GM12878 (cell line): ENCODE results near the gene TRAF3IP3. TPM values are rescaled to one million over a fixed set of nuclear protein-coding genes. Genes with fewer than 3 reads are reported as not detected.

ENCODE experiments used
- ATAC-seq: fragments of 200-7000 bp; cut with Tn5 transposase; 3 replicates; pipeline ENCODE4 v1.9.1; 2020; ENCODE audit warnings: mild to moderate bottlenecking, moderate library complexity
- BruUV-seq: library from RNA; stranded (reverse); fragments of 400-500 nt; replicated peaks from 2 replicates; lab custom pipeline; 2021; lab: Mats Ljungman, UMichigan
- CTCF ChIA-PET: fragments of 300-600 bp; sonication (Branson Sonifier 250); formaldehyde crosslinking; extraction: SDS; loops from one replicate; lab custom pipeline; 2021; ENCODE audit warnings: inconsistent platforms; lab: Yijun Ruan, JAX
- POLR2A ChIA-PET: fragments of 350-600 bp; formaldehyde crosslinking; extraction: SDS; loops from one replicate; lab custom pipeline; 2021; ENCODE audit warnings: inconsistent platforms; lab: Charles Lee
- RAD21 ChIA-PET: fragments of 300-600 bp; sonication (Branson Sonifier 250); formaldehyde crosslinking; loops from one replicate; lab custom pipeline; 2023; ENCODE audit warnings: antibody characterized with exemption; ENCODE audit not compliant: unreplicated experiment; lab: Charles Lee
- SMC1A ChIA-PET: fragments of 300-600 bp; sonication (Branson Sonifier 250); formaldehyde crosslinking; loops from one replicate; lab custom pipeline; 2023; ENCODE audit not compliant: unreplicated experiment, uncharacterized antibody; lab: Charles Lee
- DNase-seq: peaks from one replicate; pipeline ENCODE4 v3.0.0-alpha.2; 2011; ENCODE audit warnings: low read depth, low spot score
- FAIRE-seq: peaks from 3 replicates; lab custom pipeline; 2011; peaks lifted over from hg19 to GRCh38; lab: Jason Lieb, UNC
- H2AFZ ChIP-seq: 2 replicates; pipeline ENCODE4 v1.6.0; 2011; ENCODE audit warnings: low read depth, low read length, control low read depth; ENCODE audit not compliant: control insufficient read depth
- H3K27ac ChIP-seq: 2 replicates; pipeline ENCODE4 v1.5.1; 2011; ENCODE audit warnings: control low read depth; ENCODE audit not compliant: control insufficient read depth, insufficient read depth
- H3K27me3 ChIP-seq, 2 experiments: replicated peaks in 1 of 2; 2 replicates each; pipeline versions ENCODE4 v1.6.0 to v1.6.1; 2011; ENCODE audit warnings: low read length in 1 of 2; ENCODE audit not compliant: control insufficient read depth in 2 of 2, insufficient read depth in 2 of 2
- H3K36me3 ChIP-seq, 2 experiments: 2 replicates each; pipeline ENCODE4 v1.5.1; 2011; ENCODE audit warnings: low read length in 1 of 2; ENCODE audit not compliant: control insufficient read depth in 2 of 2, insufficient read depth in 2 of 2
- H3K4me1 ChIP-seq: 2 replicates; pipeline ENCODE4 v1.6.1; 2011; ENCODE audit warnings: mild to moderate bottlenecking, low read length, moderate library complexity, mixed read lengths; ENCODE audit not compliant: control insufficient read depth, insufficient read depth
- H3K4me2 ChIP-seq: 2 replicates; pipeline ENCODE4 v1.6.0; 2011; ENCODE audit warnings: control low read depth; ENCODE audit not compliant: control insufficient read depth, insufficient read depth
- H3K4me3 ChIP-seq: fragments of 200-600 bp; sonication (generic); 2 replicates; pipeline ENCODE4 v1.5.1; 2016
- H3K79me2 ChIP-seq: 2 replicates; pipeline ENCODE4 v1.6.0; 2011; ENCODE audit warnings: low read length; ENCODE audit not compliant: control insufficient read depth, insufficient read depth
- H3K9ac ChIP-seq: 2 replicates; pipeline ENCODE4 v1.8.0; 2011; ENCODE audit warnings: low read length, control low read depth, mixed read lengths; ENCODE audit not compliant: control insufficient read depth, insufficient read depth
- H3K9me3 ChIP-seq: replicated peaks from 3 replicates; pipeline ENCODE4 v1.5.1; 2011; ENCODE audit warnings: mild to moderate bottlenecking, low read length; ENCODE audit not compliant: control insufficient read depth, insufficient read depth
- H4K20me1 ChIP-seq: 2 replicates; pipeline ENCODE4 v1.6.0; 2011; ENCODE audit not compliant: control insufficient read depth, insufficient read depth
- CHD2 ChIP-seq: IDR thresholded peaks from 2 replicates; pipeline ENCODE4 v1.6.1; 2011; ENCODE audit warnings: low read depth, low read length, improper control_type of control experiment, borderline replicate concordance
- CREM ChIP-seq: IDR thresholded peaks from 2 replicates; pipeline ENCODE4 v1.6.1; 2014; ENCODE audit warnings: antibody characterized with exemption, low read depth
- FOXK2 ChIP-seq: fragments of 450-650 bp; IDR thresholded peaks from 2 replicates; pipeline ENCODE4 v1.6.1; 2017; ENCODE audit warnings: mild to moderate bottlenecking, moderate library complexity
- HDAC2 ChIP-seq: fragments of 200-600 bp; sonication (generic); IDR thresholded peaks from 2 replicates; pipeline ENCODE4 v1.6.1; 2017
- MTA3 ChIP-seq: IDR thresholded peaks from 2 replicates; pipeline ENCODE4 v1.6.1; 2012; ENCODE audit warnings: low read length, inconsistent platforms, borderline replicate concordance
- MXI1 ChIP-seq: fragments of 150-350 bp; IDR thresholded peaks from 2 replicates; pipeline ENCODE4 v1.6.1; 2011; ENCODE audit warnings: low read depth, mild to moderate bottlenecking, inconsistent platforms, low read length, improper control_type of control experiment
- NFYB ChIP-seq: IDR thresholded peaks from 2 replicates; pipeline ENCODE4 v1.6.1; 2011; ENCODE audit warnings: low read depth, mild to moderate bottlenecking, low read length, improper control_type of control experiment, moderate library complexity; ENCODE audit not compliant: insufficient read depth
- RBBP5 ChIP-seq: fragments of 200-600 bp; sonication (generic); conservative IDR thresholded peaks from 2 replicates; pipeline ENCODE4 v1.6.1; 2016
- SIN3A ChIP-seq: IDR thresholded peaks from 2 replicates; pipeline ENCODE4 v1.6.1; 2012; ENCODE audit warnings: low read depth, low read length, improper control_type of control experiment
- WGBS: methylation state at CpG from one replicate; pipeline ENCODE4 v1.1.6; 2016; ENCODE audit warnings: low lambda C conversion rate; ENCODE audit not compliant: insufficient replicate concordance, insufficient coverage; ENCODE audit errors: missing lambda C conversion rate; 5-methylcytosine and 5-hydroxymethylcytosine counted together
- in situ Hi-C: fragments of 300-500 bp; cut with MboI; formaldehyde crosslinking; loops from 9 replicates; pipeline ENCODE4 v1.14.3; 2018; ENCODE audit warnings: mixed read lengths
- intact Hi-C: fragments of 100-400 bp; cut with micrococcal nuclease; formaldehyde crosslinking; loops from one replicate; pipeline ENCODE4 v1.14.2; 2022; ENCODE audit not compliant: unreplicated experiment
- polyA plus RNA-seq, 11 experiments: library from polyadenylated mRNA; depleted of rRNA in 4 of 11; unstranded in 6 of 11; stranded (reverse) in 5 of 11; fragments of >200 nt; fragmentation: Nextera tagmentation in 4 of 11; fragmentation: Illumina TruSeq in 1 of 11; extraction: Ambion mirVana in 4 of 11; extraction: Trizol in 1 of 11; gene quantifications; 1 replicate in 1 of 11; 2 replicates in 10 of 11; pipeline versions ENCODE4 v1.2.1 to v1.2.3, GENCODE V29; 2011 to 2016; ENCODE audit warnings: inconsistent platforms in 2 of 11, missing spikeins in 2 of 11, low read depth in 1 of 11
- total RNA-seq, 4 experiments: library from RNA; depleted of rRNA in 3 of 4; stranded (reverse); fragments of >200 nt in 3 of 4; fragmentation: Illumina TruSeq in 1 of 4; extraction: Trizol in 1 of 4; gene quantifications; 2 replicates each; pipeline versions ENCODE4 v1.2.1 to v1.2.3, GENCODE V29; 2013 to 2021
- TF ChIP-seq, protein P1 (sequence below): fragments of 450-650 bp; formaldehyde crosslinking; IDR thresholded peaks from 2 replicates; pipeline ENCODE4 v1.5.0; 2022; ENCODE audit warnings: mild to moderate bottlenecking, missing genetic modification characterization
- TF ChIP-seq, protein P2 (sequence below): fragments of 450-650 bp; IDR thresholded peaks from 2 replicates; pipeline ENCODE4 v1.6.1; 2014; ENCODE audit warnings: mild to moderate bottlenecking
- TF ChIP-seq, protein P3 (sequence below): fragments of 450-650 bp; IDR thresholded peaks from 2 replicates; pipeline ENCODE4 v1.6.1; 2017; ENCODE audit warnings: borderline replicate concordance
- TF ChIP-seq, protein P4 (sequence below): IDR thresholded peaks from 2 replicates; pipeline ENCODE4 v1.6.1; 2012; ENCODE audit warnings: mild to moderate bottlenecking, low read depth, low read length

The TRAF3IP3 gene
- total and polyA plus RNA-seq, 10 of the 15 experiments (the other 5 are each of a cell fraction or from before 2014, with no cell fraction given), result 61.6 to 121 (median 96.5) TPM

DNA sequence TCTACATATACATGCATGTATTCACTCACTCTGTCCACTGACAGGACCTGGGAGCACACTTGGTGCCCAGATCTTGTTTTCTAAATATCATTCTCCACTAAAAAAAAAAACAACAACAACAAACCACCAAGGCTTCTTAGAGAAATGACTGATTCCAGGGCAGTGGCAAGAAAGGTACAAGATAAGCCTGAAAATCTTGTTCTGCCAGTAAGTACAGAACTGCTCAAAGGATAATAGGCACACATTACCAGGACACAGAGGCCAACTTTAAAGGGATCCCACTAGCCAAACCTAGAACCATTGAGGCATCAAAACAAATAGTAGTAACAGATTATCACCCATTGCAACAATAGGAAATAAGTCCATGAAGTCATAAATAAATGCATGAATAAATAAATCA lies 40.5 kb upstream of the TRAF3IP3 start (continued):
- TF ChIP-seq, protein P1, sequence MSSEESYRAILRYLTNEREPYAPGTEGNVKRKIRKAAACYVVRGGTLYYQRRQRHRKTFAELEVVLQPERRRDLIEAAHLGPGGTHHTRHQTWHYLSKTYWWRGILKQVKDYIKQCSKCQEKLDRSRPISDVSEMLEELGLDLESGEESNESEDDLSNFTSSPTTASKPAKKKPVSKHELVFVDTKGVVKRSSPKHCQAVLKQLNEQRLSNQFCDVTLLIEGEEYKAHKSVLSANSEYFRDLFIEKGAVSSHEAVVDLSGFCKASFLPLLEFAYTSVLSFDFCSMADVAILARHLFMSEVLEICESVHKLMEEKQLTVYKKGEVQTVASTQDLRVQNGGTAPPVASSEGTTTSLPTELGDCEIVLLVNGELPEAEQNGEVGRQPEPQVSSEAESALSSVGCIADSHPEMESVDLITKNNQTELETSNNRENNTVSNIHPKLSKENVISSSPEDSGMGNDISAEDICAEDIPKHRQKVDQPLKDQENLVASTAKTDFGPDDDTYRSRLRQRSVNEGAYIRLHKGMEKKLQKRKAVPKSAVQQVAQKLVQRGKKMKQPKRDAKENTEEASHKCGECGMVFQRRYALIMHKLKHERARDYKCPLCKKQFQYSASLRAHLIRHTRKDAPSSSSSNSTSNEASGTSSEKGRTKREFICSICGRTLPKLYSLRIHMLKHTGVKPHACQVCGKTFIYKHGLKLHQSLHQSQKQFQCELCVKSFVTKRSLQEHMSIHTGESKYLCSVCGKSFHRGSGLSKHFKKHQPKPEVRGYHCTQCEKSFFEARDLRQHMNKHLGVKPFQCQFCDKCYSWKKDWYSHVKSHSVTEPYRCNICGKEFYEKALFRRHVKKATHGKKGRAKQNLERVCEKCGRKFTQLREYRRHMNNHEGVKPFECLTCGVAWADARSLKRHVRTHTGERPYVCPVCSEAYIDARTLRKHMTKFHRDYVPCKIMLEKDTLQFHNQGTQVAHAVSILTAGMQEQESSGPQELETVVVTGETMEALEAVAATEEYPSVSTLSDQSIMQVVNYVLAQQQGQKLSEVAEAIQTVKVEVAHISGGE (CRISPR knock-in tag), result no peak
- TF ChIP-seq, all 136 proteins: peak for 0

DNA sequence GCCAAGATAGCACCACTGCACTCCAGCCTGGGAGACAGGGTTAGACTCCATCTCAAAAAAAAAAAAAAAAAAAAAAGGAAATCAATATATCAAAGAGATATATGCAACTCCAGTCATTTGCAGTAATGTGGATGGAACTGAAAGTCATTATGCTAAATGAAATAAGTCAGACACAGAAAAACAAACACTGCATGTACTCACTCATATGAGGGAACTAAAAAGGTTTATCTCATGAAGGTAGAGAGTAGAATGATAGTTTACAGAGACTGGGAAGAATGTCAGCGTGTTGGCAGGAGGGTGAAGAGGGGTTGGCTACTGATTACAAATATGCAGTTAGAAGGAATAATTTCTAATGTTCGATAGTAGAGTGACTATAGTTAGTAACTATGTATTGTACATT lies 38.0 kb upstream of the TRAF3IP3 start:
- Histone ChIP-seq H3K36me3 (no peaks in the 10 kb centered on the region), H3K4me3 (no peak overlapping the region), H2AFZ (no peak overlapping the region), H3K9me3 (no peaks in the 10 kb centered on the region), H3K79me2 (no peaks in the 10 kb centered on the region), H3K27ac (no peak overlapping the region), H3K4me2 (no peak overlapping the region), H3K4me1 (no peaks in the 10 kb centered on the region; the same call in 1 of the 2 replicates), H4K20me1 (no peaks in the 10 kb centered on the region), H3K27me3 (no peaks in the 10 kb centered on the region), H3K9ac (no peak overlapping the region)
- DNase-seq, result no peak
- RAD21 ChIA-PET, result interaction anchor here (0.7 kb wide), 2 partner anchors 9 to 626 kb away, joined by 3 to 5 read pairs; no protein-coding TSS in a partner anchor
- no peak for FAIRE-seq
- SMC1A ChIA-PET, result no interaction called here
- CTCF ChIA-PET, result no interaction called here
- POLR2A ChIA-PET, result no interaction called here
- WGBS, result 59% methylated on average over 2 of the region's 2 CpGs
- no TSS peak for BruUV-seq
- ATAC-seq, result no peak
- in situ Hi-C loops, result no loop called here
- intact Hi-C loops, result no loop called here
- TF ChIP-seq HDAC2 (no peak), MXI1 (no peak), RBBP5 (no peak), CREM (no peak), FOXK2 (no peak), CHD2 (no peak), NFYB (no peak), MTA3 (no peak), SIN3A (no peak)
- TF ChIP-seq, protein P2, sequence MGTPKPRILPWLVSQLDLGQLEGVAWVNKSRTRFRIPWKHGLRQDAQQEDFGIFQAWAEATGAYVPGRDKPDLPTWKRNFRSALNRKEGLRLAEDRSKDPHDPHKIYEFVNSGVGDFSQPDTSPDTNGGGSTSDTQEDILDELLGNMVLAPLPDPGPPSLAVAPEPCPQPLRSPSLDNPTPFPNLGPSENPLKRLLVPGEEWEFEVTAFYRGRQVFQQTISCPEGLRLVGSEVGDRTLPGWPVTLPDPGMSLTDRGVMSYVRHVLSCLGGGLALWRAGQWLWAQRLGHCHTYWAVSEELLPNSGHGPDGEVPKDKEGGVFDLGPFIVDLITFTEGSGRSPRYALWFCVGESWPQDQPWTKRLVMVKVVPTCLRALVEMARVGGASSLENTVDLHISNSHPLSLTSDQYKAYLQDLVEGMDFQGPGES, result no peak
- TF ChIP-seq, protein P3, sequence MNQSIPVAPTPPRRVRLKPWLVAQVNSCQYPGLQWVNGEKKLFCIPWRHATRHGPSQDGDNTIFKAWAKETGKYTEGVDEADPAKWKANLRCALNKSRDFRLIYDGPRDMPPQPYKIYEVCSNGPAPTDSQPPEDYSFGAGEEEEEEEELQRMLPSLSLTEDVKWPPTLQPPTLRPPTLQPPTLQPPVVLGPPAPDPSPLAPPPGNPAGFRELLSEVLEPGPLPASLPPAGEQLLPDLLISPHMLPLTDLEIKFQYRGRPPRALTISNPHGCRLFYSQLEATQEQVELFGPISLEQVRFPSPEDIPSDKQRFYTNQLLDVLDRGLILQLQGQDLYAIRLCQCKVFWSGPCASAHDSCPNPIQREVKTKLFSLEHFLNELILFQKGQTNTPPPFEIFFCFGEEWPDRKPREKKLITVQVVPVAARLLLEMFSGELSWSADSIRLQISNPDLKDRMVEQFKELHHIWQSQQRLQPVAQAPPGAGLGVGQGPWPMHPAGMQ, result no peak
- TF ChIP-seq, protein P4, sequence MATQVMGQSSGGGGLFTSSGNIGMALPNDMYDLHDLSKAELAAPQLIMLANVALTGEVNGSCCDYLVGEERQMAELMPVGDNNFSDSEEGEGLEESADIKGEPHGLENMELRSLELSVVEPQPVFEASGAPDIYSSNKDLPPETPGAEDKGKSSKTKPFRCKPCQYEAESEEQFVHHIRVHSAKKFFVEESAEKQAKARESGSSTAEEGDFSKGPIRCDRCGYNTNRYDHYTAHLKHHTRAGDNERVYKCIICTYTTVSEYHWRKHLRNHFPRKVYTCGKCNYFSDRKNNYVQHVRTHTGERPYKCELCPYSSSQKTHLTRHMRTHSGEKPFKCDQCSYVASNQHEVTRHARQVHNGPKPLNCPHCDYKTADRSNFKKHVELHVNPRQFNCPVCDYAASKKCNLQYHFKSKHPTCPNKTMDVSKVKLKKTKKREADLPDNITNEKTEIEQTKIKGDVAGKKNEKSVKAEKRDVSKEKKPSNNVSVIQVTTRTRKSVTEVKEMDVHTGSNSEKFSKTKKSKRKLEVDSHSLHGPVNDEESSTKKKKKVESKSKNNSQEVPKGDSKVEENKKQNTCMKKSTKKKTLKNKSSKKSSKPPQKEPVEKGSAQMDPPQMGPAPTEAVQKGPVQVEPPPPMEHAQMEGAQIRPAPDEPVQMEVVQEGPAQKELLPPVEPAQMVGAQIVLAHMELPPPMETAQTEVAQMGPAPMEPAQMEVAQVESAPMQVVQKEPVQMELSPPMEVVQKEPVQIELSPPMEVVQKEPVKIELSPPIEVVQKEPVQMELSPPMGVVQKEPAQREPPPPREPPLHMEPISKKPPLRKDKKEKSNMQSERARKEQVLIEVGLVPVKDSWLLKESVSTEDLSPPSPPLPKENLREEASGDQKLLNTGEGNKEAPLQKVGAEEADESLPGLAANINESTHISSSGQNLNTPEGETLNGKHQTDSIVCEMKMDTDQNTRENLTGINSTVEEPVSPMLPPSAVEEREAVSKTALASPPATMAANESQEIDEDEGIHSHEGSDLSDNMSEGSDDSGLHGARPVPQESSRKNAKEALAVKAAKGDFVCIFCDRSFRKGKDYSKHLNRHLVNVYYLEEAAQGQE, result no peak
